C1 segment of cervical spinal cord (tissue), 14 donors: ENCODE results near the gene RNF25.
A peak's percentile ranks its signal among the peaks of the same experiment; 100 is the strongest.

ENCODE experiments used
- DNase-seq, 14 donors: peaks; one replicate each; lab custom pipeline; 2025; lab: John Stamatoyannopoulos, UW

Gene RNF25, protein sequence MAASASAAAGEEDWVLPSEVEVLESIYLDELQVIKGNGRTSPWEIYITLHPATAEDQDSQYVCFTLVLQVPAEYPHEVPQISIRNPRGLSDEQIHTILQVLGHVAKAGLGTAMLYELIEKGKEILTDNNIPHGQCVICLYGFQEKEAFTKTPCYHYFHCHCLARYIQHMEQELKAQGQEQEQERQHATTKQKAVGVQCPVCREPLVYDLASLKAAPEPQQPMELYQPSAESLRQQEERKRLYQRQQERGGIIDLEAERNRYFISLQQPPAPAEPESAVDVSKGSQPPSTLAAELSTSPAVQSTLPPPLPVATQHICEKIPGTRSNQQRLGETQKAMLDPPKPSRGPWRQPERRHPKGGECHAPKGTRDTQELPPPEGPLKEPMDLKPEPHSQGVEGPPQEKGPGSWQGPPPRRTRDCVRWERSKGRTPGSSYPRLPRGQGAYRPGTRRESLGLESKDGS

DNA sequence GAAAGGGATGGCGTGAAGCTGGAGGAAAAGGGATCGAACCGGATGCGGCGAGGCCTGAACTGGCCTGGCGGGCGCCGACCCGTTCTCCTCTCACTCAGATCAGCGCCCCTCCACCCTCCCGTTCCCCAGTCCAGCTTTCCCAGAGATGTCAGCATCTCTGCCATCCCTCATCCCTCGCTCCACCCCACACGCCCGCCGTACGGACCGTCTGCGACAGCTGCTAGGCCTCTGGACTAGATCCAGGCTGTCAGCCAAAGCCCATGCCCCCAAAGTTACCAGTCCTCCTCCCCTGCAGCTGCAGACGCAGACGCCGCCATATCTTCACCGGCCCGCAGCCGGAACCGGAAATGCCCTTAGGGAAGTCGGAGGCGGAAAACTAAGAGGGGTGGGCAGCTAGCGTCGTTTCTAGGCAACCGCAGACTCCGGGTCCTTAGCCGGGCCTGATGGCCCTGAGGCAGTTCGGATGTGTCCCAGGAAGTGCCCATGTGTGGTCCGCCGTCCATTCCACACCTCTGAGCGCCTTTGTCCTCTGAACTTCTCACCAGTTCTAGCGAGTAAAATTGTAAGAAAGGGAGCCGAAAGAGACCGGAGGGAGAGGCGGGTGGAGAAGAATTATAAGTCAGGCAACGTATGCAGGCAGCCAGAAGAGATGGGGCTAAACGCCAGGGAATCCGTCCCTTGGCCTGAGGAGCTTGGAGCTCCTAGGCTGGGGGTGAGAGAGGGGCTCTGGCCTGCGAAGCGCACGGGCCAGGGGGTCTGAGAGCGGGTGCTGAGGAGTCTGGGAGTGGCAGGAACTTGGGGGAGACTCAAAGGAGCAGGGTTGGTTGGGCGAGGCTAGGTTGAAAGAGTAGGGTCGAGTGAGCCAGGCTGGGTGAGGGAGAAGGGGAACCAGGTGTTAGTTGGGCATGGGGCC is at the start of gene RNF25, which contains the start of gene STK36:
Gene RNF25, minus strand, starts transcription at position 349 of the 913 bp plus-strand sequence. Its CDS starts 32 bp downstream, at position 317.
Gene STK36, plus strand, starts transcription at position 433 of the 913 bp plus-strand sequence. CDS start 744 bp downstream, outside the sequence.
- peak; percentile 5 to 89 (median 79) for DNase-seq

DNA sequence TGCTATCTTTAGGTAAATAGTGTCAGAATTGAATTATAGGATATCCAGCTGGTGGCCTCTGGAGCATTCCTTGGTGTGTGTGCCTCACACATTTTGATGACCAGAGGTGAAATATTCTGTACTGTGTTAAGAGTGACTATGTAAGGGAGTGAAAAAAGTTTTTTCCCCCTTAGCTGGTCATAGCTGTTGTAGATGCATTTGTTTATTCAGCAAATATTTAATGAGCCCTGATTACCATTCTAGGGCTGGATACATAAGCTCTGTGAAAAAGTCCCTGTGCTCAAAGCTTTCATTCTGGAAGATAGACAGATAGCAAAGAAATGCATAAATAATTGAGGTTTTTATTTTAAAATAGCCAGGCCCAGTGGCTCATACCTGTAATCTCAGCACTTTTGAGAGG is 49.7 kb upstream of the RNF25 start:
- no peak for DNase-seq

DNA sequence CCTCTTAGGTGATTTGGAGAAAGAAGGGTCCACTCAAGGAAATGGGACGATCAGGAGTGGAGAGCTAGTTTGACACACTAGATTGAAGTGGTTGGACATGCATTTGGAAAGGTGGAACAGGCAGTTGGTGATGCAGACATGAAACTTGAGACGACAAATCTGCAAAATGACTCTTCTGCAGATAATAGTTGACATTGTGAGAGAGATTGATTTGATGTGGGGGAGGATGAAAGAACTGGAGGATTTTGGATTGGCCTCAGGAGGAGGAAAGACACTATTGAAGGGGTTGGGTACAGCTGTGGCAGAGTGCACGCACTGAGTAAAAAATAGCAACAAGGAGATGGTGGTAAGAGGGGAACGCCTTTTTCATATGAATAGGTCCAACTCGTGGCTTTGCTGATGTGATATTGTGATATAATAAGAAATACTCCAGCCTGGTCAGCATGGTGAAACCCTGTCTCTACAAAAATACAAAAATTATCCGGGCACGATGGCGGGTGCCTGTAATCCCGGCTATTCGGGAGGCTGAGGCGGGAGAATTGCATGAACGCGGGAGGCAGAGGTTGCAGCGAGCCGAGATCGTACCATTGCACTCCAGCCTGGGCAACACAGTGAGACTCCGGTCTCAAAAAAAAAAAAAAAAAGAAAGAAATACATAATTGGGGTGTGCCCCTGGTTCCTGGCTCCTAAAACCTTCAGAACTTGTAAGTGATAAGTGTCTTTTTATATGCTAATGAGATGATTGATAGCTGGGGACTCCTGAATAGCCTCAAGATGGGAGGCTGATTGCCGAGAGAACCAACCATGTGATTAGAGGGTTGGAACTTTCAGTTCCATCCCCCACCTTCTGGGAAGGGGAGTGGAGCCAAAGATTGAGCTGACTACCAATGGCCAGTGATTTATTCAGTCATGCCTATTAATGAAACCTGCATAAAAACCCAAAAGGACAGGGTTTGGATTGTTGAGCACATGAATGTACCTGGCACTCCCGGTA is 48.5 kb upstream of the RNF25 start:
- no peak for DNase-seq

DNA sequence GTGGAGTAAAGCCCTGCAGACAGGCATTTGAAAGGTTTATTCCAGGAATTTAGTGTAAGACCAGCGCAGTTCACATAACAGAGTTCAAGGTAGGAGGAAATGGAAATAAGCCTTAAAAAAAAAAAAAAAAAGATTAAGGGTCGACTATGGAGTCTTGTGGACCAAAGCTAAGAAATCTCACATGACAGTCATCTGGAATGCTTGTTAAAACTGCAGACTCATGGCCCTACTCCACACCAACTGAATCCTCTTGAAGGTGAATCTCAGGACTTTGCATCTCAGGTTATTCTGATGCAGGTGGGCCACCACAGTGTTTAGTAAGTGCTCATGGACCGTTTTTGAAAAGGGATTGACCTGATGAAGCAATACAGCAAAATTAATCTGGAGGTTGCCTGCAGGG is 47.7 kb upstream of the RNF25 start:
- DNase-seq = no peak

DNA sequence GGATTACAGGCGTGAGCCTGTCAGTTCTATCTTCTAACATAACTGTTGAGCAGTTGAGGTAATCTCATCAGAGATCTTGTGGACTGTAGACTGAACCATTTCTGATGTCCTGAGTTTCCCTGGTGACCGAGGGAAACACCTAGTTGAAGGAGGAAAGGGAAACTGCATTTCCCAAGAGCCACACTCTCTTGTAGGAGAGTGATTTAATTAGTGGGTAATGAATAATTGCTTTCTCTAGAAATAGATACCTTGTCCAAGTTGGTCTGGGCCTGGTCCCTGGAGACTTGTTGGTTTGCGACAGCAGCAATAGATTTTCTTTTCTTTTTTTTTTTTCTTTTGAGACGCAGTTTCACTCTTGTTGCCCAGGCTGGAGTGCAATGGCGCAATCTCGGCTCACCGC is 46.3 kb upstream of the RNF25 start:
- no peak for DNase-seq

DNA sequence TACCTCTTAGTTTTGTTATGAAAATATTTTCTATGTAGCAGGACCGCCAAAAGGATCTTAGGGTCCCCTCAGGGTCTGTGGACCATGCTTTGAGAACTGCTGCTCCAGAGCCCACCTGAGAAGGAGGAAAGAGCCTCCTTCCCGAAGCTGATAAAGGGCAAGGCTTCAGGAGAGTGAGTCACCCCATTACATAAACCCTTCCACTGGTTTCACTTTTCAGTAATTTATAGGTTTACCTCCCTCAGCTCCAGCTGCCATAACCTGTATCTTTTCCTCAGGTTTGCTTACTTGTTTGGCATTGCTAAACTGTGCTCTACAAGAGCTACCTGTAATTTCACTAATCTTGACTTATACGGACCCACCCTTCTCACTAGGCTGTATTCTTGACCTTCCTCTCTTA is 45.5 kb upstream of the RNF25 start:
- no peak for DNase-seq

DNA sequence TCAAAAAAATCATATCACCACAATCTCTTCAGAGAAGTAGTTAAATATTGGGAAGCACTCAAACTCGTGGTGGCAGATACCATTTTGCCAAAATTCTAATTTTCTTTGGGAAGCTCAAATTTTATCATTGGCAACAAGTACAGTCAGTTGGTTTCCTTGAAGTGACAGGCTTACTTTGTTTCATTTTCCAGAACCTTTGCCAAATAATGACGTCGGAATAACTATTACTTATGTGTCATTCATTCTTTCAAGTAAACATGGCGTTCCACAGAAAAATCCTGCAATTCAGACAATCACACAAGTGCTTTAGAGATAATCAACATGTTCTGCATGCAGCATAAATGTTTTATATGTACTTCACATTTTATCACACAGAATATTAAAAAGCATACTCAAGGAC is 44.3 kb upstream of the RNF25 start:
- DNase-seq = peak in 1 of 14 donors; percentile 16

DNA sequence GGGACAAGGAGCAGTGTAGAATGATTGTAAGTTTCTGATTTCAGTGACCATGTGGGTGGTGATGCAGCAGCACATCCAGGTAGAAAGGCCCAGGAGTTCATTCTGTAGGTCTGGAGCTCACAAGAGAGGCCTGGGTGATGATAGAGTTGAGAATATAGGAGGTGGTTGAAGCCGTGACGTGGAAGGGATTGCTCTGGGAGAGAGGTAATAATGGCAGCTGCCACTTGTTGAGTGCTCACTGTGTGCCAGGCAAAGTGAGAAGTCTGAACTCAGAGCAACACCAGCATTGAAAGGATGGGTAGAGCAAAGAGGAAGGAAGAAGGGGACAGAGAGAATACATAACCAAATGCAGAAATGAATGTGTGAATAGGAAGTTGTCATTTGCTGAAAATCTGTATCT is 42.1 kb upstream of the RNF25 start:
- no peak for DNase-seq

DNA sequence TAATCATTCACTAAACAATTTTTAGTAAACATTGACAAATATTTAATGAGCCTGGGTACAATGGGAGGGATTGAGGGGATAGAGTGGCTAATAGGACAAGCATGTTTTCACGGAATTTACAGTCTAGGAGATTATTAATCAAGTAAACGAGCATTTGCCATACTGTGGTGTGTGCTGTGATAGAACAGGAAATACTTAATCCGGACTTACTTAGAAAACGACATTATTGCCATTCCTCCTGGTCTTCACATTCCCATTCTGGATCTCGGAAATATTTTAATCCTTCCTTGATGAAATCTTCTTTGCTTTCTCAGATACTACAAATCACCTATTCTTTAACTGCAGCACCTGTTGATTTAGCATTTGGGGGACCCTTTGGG is 39.7 kb upstream of the RNF25 start:
- no peak for DNase-seq

DNA sequence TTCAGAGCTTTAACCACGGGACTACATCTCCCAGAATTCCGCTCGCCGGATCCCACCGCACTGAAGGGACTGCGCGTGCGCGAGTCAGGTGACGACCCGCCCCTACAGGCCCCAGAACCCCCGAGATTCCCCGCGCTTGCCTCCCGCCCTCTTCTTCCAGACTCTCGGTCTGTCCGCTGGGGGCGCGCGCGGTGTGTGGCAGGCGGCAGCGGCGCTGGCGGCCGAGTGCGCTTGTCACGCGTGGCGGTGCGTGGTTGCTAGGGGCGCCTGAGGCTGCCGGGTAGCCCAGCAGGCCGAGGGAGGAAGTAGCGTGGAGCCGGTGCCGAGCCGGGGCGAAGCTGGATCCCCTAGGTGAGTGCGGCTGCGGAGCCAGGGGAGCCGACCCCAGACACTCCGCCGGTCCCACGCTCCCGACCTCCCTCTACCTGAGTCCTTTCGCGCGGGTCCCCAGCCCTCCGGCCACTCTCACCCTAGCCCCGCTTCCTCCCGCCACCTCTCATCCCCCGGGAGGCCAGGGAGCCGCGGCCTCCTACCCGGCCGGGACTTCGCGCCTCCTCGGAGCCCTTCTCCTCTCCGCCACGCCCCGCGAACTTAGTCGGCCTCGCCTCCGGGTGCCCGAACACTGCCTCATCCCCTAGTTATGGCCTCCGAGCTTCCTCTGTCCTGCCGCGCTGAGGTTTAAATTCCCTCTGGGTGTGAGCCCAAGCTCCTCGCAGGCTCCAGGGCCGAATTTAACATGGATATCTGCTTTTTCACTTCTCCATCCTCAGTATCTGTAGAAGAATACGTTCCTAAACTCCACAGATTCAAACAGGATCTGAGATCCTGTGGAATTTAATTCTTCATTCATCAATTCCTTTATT is 39.1 kb upstream of the RNF25 start, which contains the start of gene TTLL4:
Gene TTLL4, plus strand, starts transcription at position 149 of the 863 bp plus-strand sequence. CDS start 26,842 bp downstream, outside the sequence.
- peak; percentile 79 to 98 (median 97) for DNase-seq

DNA sequence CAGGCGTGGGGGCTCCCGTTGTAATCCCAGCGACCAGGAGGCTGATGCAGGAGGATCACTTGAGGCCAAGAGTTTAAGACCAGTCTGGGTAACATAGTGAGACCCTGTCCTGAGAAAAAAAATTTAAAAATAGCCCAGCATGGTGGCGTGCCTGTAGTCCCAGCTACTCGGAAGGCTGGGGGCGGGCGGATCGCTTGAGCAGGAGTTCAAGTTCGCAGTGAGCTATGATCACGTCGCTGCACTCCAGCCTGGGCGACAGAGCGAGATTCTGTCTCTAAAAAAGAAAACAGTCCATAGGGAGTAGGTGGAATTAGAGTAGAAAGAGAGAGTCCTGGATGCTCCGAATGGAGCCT is 38.5 kb upstream of the RNF25 start:
- peak in 1 of 14 donors; percentile 44 for DNase-seq

DNA sequence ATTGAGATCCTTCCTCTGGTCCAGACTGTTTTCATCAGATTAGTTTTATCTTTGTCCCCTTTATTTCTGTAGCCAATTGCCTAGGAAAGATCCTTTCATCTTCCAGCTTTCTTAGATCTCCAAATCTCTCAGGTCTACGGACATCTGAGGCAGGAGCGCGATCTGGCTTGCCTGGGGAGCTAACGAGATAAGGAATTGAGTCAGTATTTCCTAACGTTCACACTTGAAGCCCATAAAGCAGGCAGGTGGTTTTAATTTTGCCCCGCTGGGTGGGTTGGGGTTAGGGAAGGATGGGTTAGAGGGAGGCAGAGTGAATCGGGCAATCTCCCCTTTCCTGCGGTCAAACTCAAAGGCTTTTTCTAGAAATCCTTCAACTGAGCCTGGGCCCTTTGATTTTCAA is 38.1 kb upstream of the RNF25 start:
- DNase-seq = no peak

DNA sequence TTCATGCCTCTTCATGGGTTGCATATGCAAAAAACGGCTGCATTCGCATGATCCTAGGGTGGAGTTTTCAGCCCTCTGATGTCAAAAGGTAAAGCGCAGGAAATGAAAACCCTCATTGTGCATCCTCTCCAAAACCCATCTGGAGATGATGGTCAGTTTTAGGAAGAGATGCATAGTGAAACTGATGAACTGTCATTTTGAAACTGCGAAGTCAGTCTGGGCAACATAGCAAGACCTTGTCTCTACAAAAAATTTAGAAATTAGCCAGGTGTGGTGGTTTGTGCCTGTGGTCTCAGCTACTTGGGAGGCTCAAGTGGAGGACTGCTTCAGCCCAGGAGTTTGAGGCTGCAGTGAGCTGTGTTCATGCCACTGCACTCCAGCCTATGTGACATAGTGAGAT is 36.3 kb upstream of the RNF25 start:
- no peak for DNase-seq

DNA sequence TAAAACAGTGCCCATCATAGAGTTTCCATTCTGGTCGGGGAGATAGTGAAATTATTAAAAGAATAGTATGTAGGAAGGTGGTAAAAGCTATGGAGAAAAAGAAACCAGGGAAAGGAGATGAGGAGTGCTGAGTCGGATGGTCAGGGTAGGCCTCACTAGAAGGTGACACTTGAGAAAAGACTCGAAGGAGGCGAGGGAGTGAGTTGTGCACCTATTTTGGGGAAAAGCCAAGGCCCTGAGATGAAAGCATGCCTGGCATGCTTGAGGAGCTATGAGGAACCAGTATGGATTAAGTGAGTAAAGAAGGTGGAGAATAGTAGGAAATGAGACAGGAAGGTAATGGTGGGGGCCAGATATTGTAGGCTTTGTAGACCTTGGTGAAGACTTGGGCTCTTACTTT is 31.5 kb upstream of the RNF25 start:
- no peak for DNase-seq

DNA sequence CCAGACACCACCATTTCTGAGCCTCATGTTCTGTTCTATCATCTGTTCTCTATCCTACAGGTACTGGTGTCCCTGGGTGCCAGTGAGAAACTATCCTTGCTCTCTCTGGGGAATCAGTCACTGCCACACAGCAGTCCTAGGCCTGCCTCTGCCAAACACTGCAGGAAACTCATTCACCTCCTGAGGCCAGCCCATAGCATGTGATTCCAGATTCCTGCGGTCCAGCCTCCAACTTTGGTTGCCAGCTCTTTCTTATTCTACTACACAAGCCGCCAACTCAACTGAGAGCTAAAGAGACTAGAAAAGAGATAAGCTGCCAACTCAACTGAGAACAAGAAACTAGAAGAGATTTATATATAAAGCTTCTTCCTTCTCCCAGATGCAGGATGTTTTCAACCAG is 30.0 kb upstream of the RNF25 start:
- peak in 2 of 14 donors; percentile 0 to 19 for DNase-seq

DNA sequence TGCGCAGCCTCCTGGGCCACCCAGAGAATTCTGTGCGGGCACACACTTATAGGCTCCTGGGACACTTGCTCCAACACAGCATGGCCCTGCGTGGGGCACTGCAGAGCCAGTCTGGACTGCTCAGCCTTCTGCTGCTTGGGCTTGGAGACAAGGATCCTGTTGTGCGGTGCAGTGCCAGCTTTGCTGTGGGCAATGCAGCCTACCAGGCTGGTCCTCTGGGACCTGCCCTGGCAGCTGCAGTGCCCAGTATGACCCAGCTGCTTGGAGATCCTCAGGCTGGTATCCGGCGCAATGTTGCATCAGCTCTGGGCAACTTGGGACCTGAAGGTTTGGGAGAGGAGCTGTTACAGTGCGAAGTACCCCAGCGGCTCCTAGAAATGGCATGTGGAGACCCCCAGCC is 27.1 kb upstream of the RNF25 start:
- DNase-seq = no peak

DNA sequence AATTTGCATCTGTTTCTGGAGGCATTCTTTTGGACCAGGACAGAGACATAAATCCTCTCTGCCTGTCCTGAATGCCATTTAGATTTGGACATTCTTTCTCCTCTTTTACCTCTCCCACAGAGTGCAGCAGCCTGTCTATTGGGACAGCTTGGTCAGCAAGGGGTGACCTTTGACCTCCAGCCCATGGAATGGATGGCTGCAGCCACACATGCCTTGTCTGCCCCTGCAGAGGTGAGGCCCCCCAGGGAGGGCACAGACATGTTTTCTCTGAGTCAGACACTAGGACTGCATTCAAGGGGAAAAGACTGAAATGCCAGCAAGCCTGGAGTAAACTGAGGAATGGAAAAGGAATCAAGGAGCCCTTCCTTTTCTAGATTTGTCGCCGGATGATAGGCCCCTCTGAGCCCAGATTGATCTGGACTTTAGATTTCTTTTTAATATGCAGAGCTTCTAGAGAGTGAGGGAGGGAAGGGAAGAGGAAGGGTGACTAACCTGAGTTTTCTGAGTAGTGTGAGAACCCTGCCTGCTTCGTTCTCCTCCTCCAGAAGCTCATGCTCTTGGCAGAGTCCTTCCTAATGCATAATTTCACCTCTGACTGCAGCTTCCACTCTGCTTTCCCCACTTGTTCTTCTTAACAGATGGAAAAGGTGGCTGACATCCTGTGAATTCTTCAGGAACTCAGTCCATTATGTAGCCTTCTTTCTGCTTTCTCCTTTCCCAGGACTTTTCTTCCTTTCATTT is 22.8 kb upstream of the RNF25 start:
- no peak for DNase-seq

DNA sequence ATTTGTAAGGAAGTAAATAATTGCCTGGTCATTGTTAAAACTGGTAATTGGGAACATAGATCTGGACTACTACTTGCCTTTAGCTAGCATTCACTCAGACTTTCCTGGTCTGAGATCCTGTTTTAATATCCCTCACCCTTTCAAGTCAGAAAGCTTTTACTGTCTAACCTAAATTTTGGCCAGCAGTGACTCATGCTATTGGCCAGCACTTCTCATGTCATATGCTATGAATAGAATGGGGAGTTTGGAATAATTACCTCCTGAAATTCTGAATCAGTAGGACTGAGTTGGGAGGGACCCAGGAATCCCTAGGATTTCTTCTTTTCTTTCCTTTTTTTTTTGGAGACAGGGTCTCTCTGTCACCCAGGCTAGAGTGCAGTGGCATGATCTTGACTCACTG is 19.4 kb upstream of the RNF25 start:
- DNase-seq = no peak

DNA sequence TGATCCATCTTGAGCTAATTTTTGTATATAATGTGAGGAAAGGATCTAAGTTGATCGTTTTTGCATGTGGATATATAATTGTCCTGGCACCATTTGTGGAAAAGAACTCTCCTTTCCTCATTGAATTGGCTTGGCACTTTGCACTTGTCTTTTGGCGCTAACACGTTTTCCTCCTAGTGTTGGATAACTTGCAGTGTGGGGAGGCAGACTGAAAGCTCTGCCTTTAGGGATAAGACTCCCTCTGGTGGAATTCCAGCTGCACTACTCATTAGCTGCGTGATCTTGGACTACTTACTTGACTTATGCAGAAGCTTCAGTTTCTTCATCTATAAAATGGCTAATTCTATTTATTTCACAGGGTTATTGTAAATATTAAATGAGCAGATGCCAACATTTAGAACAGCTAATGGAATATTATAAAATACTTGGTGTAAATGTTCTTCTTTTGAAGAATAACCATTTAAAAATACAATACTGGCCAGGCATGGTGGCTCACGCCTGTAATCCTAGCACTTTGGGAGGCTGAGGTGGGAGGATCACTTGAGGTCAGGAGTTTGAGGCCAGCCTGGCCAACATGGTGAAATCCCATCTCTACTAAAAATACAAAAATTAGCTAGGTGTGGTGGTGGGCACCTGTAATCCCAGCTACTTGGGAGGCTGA is 15.7 kb upstream of the RNF25 start:
- peak in 5 of 14 donors; percentile 1 to 20 (median 7) for DNase-seq
